HFFc6 (cell line): ENCODE measurements around the gene ABHD13. TPM values are rescaled to one million over a fixed set of nuclear protein-coding genes. Genes with fewer than 3 reads are reported as not detected.
"Not testable (repeated sequence)": the region's sequence is repeated elsewhere in the genome, so short reads cannot be mapped to it uniquely, and the experiment has no call there.

ENCODE experiments used
- DNase-seq: peaks from one replicate; pipeline ENCODE4 v3.0.0-alpha.2; 2018
- H3K27ac Mint-ChIP-seq: 2 replicates; pipeline ENCODE4 v1.8.0; 2020; ENCODE audit warnings: mild to moderate bottlenecking, mixed read lengths
- H3K27me3 Mint-ChIP-seq: 2 replicates; pipeline ENCODE4 v1.8.0; 2021; ENCODE audit warnings: mild to moderate bottlenecking, moderate library complexity, mixed read lengths; ENCODE audit not compliant: insufficient read depth
- H3K36me3 Mint-ChIP-seq: 2 replicates; pipeline ENCODE4 v1.8.0; 2021; ENCODE audit warnings: low read depth, mixed read lengths
- H3K4me1 Mint-ChIP-seq: 2 replicates; pipeline ENCODE4 v1.8.0; 2020; ENCODE audit warnings: low read depth, mixed read lengths
- H3K4me3 Mint-ChIP-seq: 2 replicates; pipeline ENCODE4 v1.8.0; 2020; ENCODE audit warnings: mild to moderate bottlenecking, moderate library complexity, mixed read lengths
- H3K9me3 Mint-ChIP-seq: 2 replicates; pipeline ENCODE4 v1.8.0; 2020; ENCODE audit warnings: mild to moderate bottlenecking, mixed read lengths
- total RNA-seq, 6 experiments: library from RNA; stranded (reverse); fragmentation: NEBNext Ultra II Directional; extraction: Animal tissue kit (Norgen Biotek cat#: 25700); gene quantifications; 2 replicates in 1 of 6; 3 replicates in 5 of 6; pipeline ENCODE4 v1.2.3, GENCODE V29; 2021
- TF ChIP-seq, protein P1 (sequence below): fragments of 200-600 bp; sonication (generic); IDR thresholded peaks from 2 replicates; pipeline ENCODE4 v1.5.0; 2021; ENCODE audit warnings: antibody characterized with exemption, mild to moderate bottlenecking

Gene ABHD13
- total RNA-seq, 6 experiments from 2014 or later, result 5.0 to 6.6 (median 6.3) TPM

DNA sequence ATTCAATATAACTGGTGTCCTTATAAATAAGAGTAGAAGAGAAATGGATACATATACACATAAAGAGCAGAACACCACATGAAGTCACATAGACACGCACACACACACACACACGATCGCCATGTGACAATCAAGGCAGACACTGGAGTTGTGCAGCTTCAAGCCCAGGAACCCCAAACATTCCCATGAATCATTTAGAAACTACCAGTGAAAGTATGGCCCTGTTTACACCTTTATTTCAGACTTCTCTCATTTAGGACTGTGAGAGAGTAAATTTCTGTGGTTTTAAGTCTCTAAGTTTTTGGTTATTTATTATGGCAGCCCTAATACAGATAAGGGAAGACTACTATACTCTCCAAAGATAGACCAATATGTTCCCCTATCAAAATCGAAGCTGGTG is 31.0 kb downstream of the ABHD13 start:
- Mint-ChIP-seq H3K4me1 (no peaks in the 10 kb centered on the region), H3K36me3 (peaks cover 8% of the 10 kb centered on the region; the same call in 1 of the 2 replicates), H3K27ac (no peak overlapping the region), H3K27me3 (no peaks in the 10 kb centered on the region), H3K9me3 (peaks cover 13% of the 10 kb centered on the region), H3K4me3 (no peak overlapping the region)
- TF ChIP-seq, protein P1, sequence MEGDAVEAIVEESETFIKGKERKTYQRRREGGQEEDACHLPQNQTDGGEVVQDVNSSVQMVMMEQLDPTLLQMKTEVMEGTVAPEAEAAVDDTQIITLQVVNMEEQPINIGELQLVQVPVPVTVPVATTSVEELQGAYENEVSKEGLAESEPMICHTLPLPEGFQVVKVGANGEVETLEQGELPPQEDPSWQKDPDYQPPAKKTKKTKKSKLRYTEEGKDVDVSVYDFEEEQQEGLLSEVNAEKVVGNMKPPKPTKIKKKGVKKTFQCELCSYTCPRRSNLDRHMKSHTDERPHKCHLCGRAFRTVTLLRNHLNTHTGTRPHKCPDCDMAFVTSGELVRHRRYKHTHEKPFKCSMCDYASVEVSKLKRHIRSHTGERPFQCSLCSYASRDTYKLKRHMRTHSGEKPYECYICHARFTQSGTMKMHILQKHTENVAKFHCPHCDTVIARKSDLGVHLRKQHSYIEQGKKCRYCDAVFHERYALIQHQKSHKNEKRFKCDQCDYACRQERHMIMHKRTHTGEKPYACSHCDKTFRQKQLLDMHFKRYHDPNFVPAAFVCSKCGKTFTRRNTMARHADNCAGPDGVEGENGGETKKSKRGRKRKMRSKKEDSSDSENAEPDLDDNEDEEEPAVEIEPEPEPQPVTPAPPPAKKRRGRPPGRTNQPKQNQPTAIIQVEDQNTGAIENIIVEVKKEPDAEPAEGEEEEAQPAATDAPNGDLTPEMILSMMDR, result no peak
- DNase-seq, result no peak

DNA sequence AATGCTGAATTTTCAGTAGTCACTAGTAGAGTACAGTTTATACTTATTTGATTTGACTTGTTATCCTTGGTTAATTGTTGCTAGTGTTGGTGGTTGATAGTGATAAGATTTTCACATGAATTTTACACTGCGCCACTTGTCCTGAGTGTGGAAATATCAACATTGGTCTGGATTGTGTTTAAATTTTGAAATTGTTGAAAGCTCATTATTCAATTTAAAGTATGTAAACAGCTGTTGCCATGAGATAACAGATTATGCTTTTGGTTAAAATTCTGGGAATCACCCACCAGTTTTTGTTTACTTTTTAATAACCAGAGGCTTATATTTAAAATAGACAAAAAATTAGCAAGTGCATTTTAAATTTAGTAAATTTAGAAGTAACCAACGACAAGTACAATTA is 39.1 kb downstream of the ABHD13 start:
- DNase-seq, result no peak
- TF ChIP-seq, protein P1, result no peak
- Mint-ChIP-seq H3K36me3 (peaks cover 5% of the 10 kb centered on the region; the same call in 1 of the 2 replicates), H3K27ac (no peak overlapping the region), H3K27me3 (no peaks in the 10 kb centered on the region), H3K4me1 (no peaks in the 10 kb centered on the region), H3K9me3 (no peaks in the 10 kb centered on the region; the same call in none of the 2 replicates), H3K4me3 (no peak overlapping the region)

DNA sequence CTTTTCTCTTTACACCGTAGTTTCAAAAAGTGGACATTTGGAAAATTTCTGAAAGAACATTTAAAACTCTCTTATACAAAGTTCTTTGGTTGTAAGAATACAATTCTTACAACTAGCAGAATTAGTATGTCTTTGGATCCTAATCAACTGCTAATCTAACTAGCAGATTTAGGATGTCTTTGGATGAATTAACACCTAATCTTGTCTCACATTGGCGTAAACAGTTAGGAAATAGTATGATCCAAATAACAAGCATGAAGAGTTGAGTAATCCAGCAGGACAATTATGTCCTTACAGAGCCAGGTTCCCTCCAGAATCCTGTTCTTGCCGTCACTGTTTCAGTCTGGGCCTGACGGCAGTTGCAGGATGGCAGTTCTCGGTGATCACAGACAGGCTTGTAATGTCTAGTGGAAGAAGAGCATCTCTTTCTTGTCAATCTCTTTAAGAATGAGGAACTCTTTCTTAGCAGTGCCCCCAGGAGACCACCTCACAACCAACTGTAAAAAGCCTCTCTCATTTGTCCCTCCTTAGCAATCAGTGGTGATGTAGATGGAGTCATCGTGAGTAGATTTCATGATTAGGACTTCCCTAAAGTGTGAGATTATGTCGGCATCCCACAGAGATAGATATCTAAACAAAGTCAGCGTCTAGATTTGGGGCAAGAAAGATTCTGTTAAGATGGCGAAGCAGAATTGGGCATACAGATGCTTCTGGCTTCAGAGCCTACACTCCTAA is 45.6 kb downstream of the ABHD13 start:
- DNase-seq, result no peak
- Mint-ChIP-seq H3K4me3 (no peak overlapping the region), H3K4me1 (no peaks in the 10 kb centered on the region), H3K27ac (no peak overlapping the region), H3K36me3 (peaks cover 9% of the 10 kb centered on the region; the same call in 1 of the 2 replicates), H3K27me3 (no peaks in the 10 kb centered on the region), H3K9me3 (no peaks in the 10 kb centered on the region; the same call in 1 of the 2 replicates)
- TF ChIP-seq, protein P1, result no peak

DNA sequence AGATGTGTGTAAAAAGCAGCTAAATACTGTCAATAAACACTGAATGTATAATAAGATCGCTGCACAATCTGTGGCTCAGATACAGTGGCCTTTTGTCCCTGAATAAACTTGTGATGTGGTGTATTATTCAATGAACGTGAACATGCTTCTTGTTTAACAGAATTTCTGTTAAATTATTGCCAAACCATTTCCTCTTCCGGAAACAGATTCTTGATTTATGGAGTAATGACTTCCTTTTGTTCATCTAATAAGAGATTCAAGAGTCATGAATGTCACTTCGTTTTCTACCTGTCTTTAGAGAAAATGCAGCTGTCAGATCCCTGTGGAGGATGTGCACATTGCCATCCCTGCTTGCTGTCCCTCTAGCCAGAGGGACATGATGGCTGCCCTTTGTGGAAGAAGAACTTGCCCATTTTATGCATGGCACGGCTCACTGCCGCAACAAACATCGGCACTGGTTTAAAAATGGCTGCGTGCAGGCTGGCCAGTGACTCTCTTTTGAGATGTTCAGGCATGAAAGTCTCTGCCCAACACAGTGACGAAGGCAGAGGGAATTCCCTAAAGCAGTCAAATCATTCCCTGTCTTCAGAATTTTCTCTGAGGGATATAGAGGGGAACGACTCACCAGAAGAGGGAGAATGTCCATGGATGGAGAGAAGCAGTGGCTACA is 48.3 kb downstream of the ABHD13 start:
- peaks cover 17% of the 10 kb centered on the region for H3K4me1 Mint-ChIP-seq
- TF ChIP-seq, protein P1, result no peak
- no peak overlapping the region for H3K4me3 Mint-ChIP-seq
- no peak for DNase-seq
- H3K9me3 Mint-ChIP-seq, result no peaks in the 10 kb centered on the region; the same call in 1 of the 2 replicates
- H3K27ac Mint-ChIP-seq, result no peak overlapping the region
- peaks cover 9% of the 10 kb centered on the region; the same call in 1 of the 2 replicates for H3K36me3 Mint-ChIP-seq
- no peaks in the 10 kb centered on the region for H3K27me3 Mint-ChIP-seq

DNA sequence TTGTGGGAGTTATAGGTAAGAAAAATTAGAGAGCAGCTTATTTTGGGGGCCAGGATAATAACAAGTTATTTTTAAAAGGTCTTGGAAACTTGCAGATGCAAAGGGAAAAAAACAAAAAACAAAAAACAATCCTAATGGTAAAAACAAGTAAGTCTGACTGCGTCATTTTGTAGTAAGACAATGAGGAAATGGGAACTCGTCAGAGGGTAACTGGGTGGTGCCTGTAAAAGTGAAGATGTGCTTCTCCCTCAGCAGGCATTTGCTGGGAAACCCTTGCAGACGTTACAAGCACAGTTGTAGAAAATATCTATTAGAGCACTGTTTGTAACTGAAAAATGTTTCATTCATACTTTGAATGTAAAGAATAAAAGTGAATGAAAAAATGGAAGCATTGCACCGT is 49.2 kb downstream of the ABHD13 start:
- TF ChIP-seq, protein P1, result no peak
- Mint-ChIP-seq H3K4me3 (no peak overlapping the region), H3K4me1 (peaks cover 21% of the 10 kb centered on the region), H3K36me3 (0 out of 2 replicates have a peak, but pooled peaks cover 5% of the 10 kb centered on the region), H3K27ac (no peak overlapping the region), H3K27me3 (no peaks in the 10 kb centered on the region), H3K9me3 (no peaks in the 10 kb centered on the region)
- no peak for DNase-seq

DNA sequence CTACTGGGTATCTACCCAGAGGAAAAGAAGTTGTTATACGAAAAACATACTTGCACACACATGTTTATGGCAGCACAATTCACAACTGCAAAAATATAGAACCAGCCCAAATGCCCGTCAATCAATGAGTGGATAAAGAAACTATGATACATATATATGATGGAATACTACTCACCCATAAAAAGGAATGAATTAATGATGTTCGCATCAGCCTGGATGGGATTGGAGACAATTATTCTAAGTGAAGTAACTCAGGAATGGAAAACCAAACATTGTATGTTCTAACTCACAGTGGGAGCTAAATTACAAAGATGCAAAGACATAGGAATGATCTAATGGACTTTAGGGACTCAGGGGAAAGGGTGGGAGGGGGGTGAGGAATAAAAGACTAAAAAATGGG is 49.7 kb downstream of the ABHD13 start:
- H3K9me3 Mint-ChIP-seq, result not testable (repeated sequence)

More for the DNA sequence above, 49.7 kb downstream of the ABHD13 start:
- not testable (repeated sequence) for H3K4me3 Mint-ChIP-seq, H3K27me3 Mint-ChIP-seq, H3K27ac Mint-ChIP-seq, DNase-seq, H3K36me3 Mint-ChIP-seq
- H3K4me1 Mint-ChIP-seq, result peaks cover 24% of the 10 kb centered on the region
